ENCODE data around the gene PHAF1. TPM values are rescaled to one million over a fixed set of nuclear protein-coding genes. Genes with fewer than 3 reads are reported as not detected.

The PHAF1 gene
- total and polyA plus RNA-seq, 12 donors, result 7.1 to 12.7 (median 11.5) TPM

- DNase-seq (no peak), ATAC-seq (no peak)
- Histone ChIP-seq H3K27me3 (no peaks in the 10 kb centered on the region), H3K4me3 (no peak overlapping the region), H3K9me3 (no peaks in the 10 kb centered on the region), H3K27ac (no peak overlapping the region), H3K4me1 (peaks cover 0 to 5% (median 0%) of the 10 kb centered on the region in 9 donors), H3K36me3 (peaks cover 0 to 44% (median 5%) of the 10 kb centered on the region in 9 donors)
- no peak for TF ChIP-seq CTCF (IDR thresholded peaks at IDR 0.05)
- intact Hi-C loops (cut with DNase I), result no loop called here
- 89 to 94% methylated on average over 2 of the region's 2 CpGs for WGBS, 2 donors
Observed at GRCh38 chr16:67098599-67098998, 11.1 kb upstream of the PHAF1 start.

GRCh38 chr16:67100569-67101310 is 9.0 kb upstream of the PHAF1 start:
- peaks cover 0 to 18% (median under 1%) of the 10 kb centered on the region in 9 donors for H3K4me1 ChIP-seq
- H3K27me3 ChIP-seq, result no peaks in the 10 kb centered on the region
- no peak for ATAC-seq
- no peaks in the 10 kb centered on the region for H3K9me3 ChIP-seq
- 98 to 100% methylated on average over 1 of the region's 1 CpG for WGBS, 2 donors
- no peak overlapping the region for H3K4me3 ChIP-seq
- peaks cover 0 to 37% (median 5%) of the 10 kb centered on the region in 9 donors for H3K36me3 ChIP-seq
- no peak for DNase-seq
- TF ChIP-seq CTCF (IDR thresholded peaks at IDR 0.05), result peak in 4 of 9 donors; percentile 14 to 35 (median 27)
- no peak overlapping the region for H3K27ac ChIP-seq
- intact Hi-C loops (cut with DNase I), result no loop called here

- no peaks in the 10 kb centered on the region for H3K27me3 ChIP-seq
- no peak overlapping the region for H3K4me3 ChIP-seq
- intact Hi-C loops (cut with DNase I), result no loop called here
- H3K36me3 ChIP-seq, result peaks cover 0 to 37% (median 5%) of the 10 kb centered on the region in 9 donors
- H3K27ac ChIP-seq, result no peak overlapping the region
- H3K4me1 ChIP-seq, result peaks cover 0 to 25% (median 7%) of the 10 kb centered on the region in 9 donors
- ATAC-seq (no peak), DNase-seq (no peak)
- 90 to 93% methylated on average over 4 of the region's 4 CpGs for WGBS, 2 donors
- no peak for TF ChIP-seq CTCF (IDR thresholded peaks at IDR 0.05)
- H3K9me3 ChIP-seq, result no peaks in the 10 kb centered on the region
Observed at GRCh38 chr16:67101311-67102082, 8.2 kb upstream of the PHAF1 start.

- peaks cover 0 to 25% (median 5%) of the 10 kb centered on the region in 9 donors for H3K36me3 ChIP-seq
- WGBS, 2 donors, result 51 to 54% methylated on average over 4 of the region's 4 CpGs
- intact Hi-C loops (cut with DNase I), result no loop called here
- H3K27me3 ChIP-seq, result no peaks in the 10 kb centered on the region
- peak in 1 of 2 donors; percentile 29 for DNase-seq
- H3K27ac ChIP-seq, result no peak overlapping the region
- TF ChIP-seq CTCF (IDR thresholded peaks at IDR 0.05), result peak in 8 of 9 donors; percentile 10 to 54 (median 35)
- peaks cover 0 to 30% (median 8%) of the 10 kb centered on the region in 9 donors for H3K4me1 ChIP-seq
- no peaks in the 10 kb centered on the region for H3K9me3 ChIP-seq
- H3K4me3 ChIP-seq, result no peak overlapping the region
- ATAC-seq, result peak in 7 of 8 donors; percentile 39 to 76 (median 65)
Observed at GRCh38 chr16:67104061-67104460, 5.7 kb upstream of the PHAF1 start.
